Measurements from ENCODE around the gene GARRE1.
"Not testable (repeated sequence)": the region's sequence is repeated elsewhere in the genome, so short reads cannot be mapped to it uniquely, and the experiment has no call there.

Gene GARRE1

GRCh38 chr19:34248941-34249340, 5.4 kb upstream of the GARRE1 start:
- Histone ChIP-seq H3K27me3 (ENCODE audit: control insufficient read depth, low read length) (no peaks in the 10 kb centered on the region), H3K4me1 (ENCODE audit: control insufficient read depth, low read length) (peaks cover 7% of the 10 kb centered on the region), H3K27ac (ENCODE audit: low read depth, low read length) (no peak overlapping the region), H3K36me3 (ENCODE audit: control insufficient read depth, low read length) (no peaks in the 10 kb centered on the region), H3K9me3 (ENCODE audit: control insufficient read depth, insufficient read depth, low read length) (no peaks in the 10 kb centered on the region), H4K20me1 (ENCODE audit: control insufficient read depth, insufficient read depth, low read depth, low read length) (no peaks in the 10 kb centered on the region), H3K4me3 (ENCODE audit: low read length) (no peak overlapping the region), H3K9me2 (replicated peaks; ENCODE audit: control insufficient read depth, low read length) (no peaks in the 10 kb centered on the region), H3K79me2 (ENCODE audit: control insufficient read depth, low read length) (no peaks in the 10 kb centered on the region), H3K4me2 (ENCODE audit: low read length) (no peak overlapping the region), H3F3A (ENCODE audit: control insufficient read depth, insufficient read depth) (no peaks in the 10 kb centered on the region)
- no peak for TF ChIP-seq EZH2phosphoT487 (IDR thresholded peaks at IDR 0.05; ENCODE audit: borderline replicate concordance, low read length)
- no peak for TF ChIP-seq CTCF (IDR thresholded peaks at IDR 0.05; ENCODE audit: low read depth, low read length, poor library complexity, severe bottlenecking)

- not testable (repeated sequence) for H3K9me2 ChIP-seq (replicated peaks; ENCODE audit: control insufficient read depth, low read length); H3K9me3 ChIP-seq (ENCODE audit: control insufficient read depth, insufficient read depth, low read length); H3K36me3 ChIP-seq (ENCODE audit: control insufficient read depth, low read length); H4K20me1 ChIP-seq (ENCODE audit: control insufficient read depth, insufficient read depth, low read depth, low read length); H3F3A ChIP-seq (ENCODE audit: control insufficient read depth, insufficient read depth); H3K27me3 ChIP-seq (ENCODE audit: control insufficient read depth, low read length); H3K27ac ChIP-seq (ENCODE audit: low read depth, low read length)
- Histone ChIP-seq H3K4me3 (ENCODE audit: low read length) (peak overlapping the region; percentile 78), H3K79me2 (ENCODE audit: control insufficient read depth, low read length) (peaks cover 31% of the 10 kb centered on the region), H3K4me1 (ENCODE audit: control insufficient read depth, low read length) (peaks cover 17% of the 10 kb centered on the region), H3K4me2 (ENCODE audit: low read length) (peak overlapping the region; percentile 84)
Observed at GRCh38 chr19:34253167-34253566, 1.2 kb upstream of the GARRE1 start.

- not testable (repeated sequence) for H3K27me3 ChIP-seq (ENCODE audit: control insufficient read depth, low read length); H4K20me1 ChIP-seq (ENCODE audit: control insufficient read depth, insufficient read depth, low read depth, low read length); H3K9me2 ChIP-seq (replicated peaks; ENCODE audit: control insufficient read depth, low read length); H3F3A ChIP-seq (ENCODE audit: control insufficient read depth, insufficient read depth); H3K9me3 ChIP-seq (ENCODE audit: control insufficient read depth, insufficient read depth, low read length); H3K36me3 ChIP-seq (ENCODE audit: control insufficient read depth, low read length)
- peaks cover 17% of the 10 kb centered on the region for H3K4me1 ChIP-seq (ENCODE audit: control insufficient read depth, low read length)
- H3K27ac ChIP-seq (ENCODE audit: low read depth, low read length), result peak overlapping the region; percentile 26; the same call in 1 of the 2 replicates
- H3K4me3 ChIP-seq (ENCODE audit: low read length), result peak overlapping the region; percentile 78
- peaks cover 33% of the 10 kb centered on the region for H3K79me2 ChIP-seq (ENCODE audit: control insufficient read depth, low read length)
- peak overlapping the region; percentile 84 for H3K4me2 ChIP-seq (ENCODE audit: low read length)
Observed at GRCh38 chr19:34253681-34254045, 691 bp upstream of the GARRE1 start.

- no peak for TF ChIP-seq CTCF (IDR thresholded peaks at IDR 0.05; ENCODE audit: low read depth, low read length, poor library complexity, severe bottlenecking)
- TF ChIP-seq EZH2phosphoT487 (IDR thresholded peaks at IDR 0.05; ENCODE audit: borderline replicate concordance, low read length), result no peak
- peaks cover 7% of the 10 kb centered on the region; the same call in 1 of the 2 replicates for H3F3A ChIP-seq (ENCODE audit: control insufficient read depth, insufficient read depth)
- no peaks in the 10 kb centered on the region for H3K9me2 ChIP-seq (replicated peaks; ENCODE audit: control insufficient read depth, low read length)
- H3K9me3 ChIP-seq (ENCODE audit: control insufficient read depth, insufficient read depth, low read length), result no peaks in the 10 kb centered on the region
- H3K4me2 ChIP-seq (ENCODE audit: low read length), result peak overlapping the region; percentile 86
- H3K79me2 ChIP-seq (ENCODE audit: control insufficient read depth, low read length), result peaks cover 40% of the 10 kb centered on the region
- H3K4me3 ChIP-seq (ENCODE audit: low read length), result peak overlapping the region; percentile 91
- no peaks in the 10 kb centered on the region for H3K36me3 ChIP-seq (ENCODE audit: control insufficient read depth, low read length)
- H3K4me1 ChIP-seq (ENCODE audit: control insufficient read depth, low read length), result peaks cover 17% of the 10 kb centered on the region
- H3K27ac ChIP-seq (ENCODE audit: low read depth, low read length), result no peak overlapping the region
- no peaks in the 10 kb centered on the region for H3K27me3 ChIP-seq (ENCODE audit: control insufficient read depth, low read length)
- no peaks in the 10 kb centered on the region for H4K20me1 ChIP-seq (ENCODE audit: control insufficient read depth, insufficient read depth, low read depth, low read length)
Observed at GRCh38 chr19:34254698-34255432, 511 bp downstream of the GARRE1 start.

All from DOHH2 (cell line).